OCI-LY7 (cell line): ENCODE data around the gene USF2.

Experiments used
- EZH2phosphoT487 ChIP-seq: fragments of 200-600 bp; sonication (generic); IDR thresholded peaks from 2 replicates; pipeline ENCODE4 v1.6.1; 2018; ENCODE audit warnings: low read depth, borderline replicate concordance, mild to moderate bottlenecking, mixed run types, antibody characterized with exemption, low read length, moderate library complexity, mixed read lengths
- TF ChIP-seq, protein P1 (sequence below): fragments of 200-600 bp; sonication (generic); conservative IDR thresholded peaks from 2 replicates; pipeline ENCODE4 v1.5.1; 2014; ENCODE audit warnings: mild to moderate bottlenecking, antibody characterized with exemption, low read length, moderate library complexity, mixed read lengths

DNA sequence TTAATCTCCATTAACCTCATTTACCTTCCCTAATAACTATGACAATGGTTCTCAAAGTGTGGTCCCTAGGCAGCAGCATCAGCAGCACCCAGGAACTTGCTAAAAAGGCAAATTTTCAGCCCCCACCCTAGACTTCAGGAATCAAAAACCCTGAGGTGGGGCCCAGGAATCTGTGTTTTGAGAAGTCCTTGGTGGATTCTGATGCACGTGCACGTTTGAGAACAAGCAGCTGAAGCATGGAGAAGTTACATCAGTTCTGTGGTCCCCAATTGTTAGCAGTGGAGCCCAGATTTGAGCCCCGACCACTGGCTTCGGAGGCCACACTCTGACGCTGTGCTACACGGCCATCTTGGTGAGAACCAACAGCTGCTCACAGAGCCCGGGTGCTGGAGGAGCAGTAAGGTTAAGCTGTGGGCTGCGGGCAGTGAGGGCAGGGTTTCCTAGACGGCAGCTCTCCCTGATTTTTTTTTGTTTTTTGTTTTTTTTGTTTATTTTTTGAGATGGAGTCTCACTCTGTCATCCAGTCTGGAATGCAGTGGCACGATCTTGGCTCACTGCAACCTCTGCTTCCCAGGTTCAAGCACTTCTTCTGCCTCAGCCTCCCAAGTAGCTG is 46.2 kb downstream of the USF2 start:
- TF ChIP-seq, protein P1, sequence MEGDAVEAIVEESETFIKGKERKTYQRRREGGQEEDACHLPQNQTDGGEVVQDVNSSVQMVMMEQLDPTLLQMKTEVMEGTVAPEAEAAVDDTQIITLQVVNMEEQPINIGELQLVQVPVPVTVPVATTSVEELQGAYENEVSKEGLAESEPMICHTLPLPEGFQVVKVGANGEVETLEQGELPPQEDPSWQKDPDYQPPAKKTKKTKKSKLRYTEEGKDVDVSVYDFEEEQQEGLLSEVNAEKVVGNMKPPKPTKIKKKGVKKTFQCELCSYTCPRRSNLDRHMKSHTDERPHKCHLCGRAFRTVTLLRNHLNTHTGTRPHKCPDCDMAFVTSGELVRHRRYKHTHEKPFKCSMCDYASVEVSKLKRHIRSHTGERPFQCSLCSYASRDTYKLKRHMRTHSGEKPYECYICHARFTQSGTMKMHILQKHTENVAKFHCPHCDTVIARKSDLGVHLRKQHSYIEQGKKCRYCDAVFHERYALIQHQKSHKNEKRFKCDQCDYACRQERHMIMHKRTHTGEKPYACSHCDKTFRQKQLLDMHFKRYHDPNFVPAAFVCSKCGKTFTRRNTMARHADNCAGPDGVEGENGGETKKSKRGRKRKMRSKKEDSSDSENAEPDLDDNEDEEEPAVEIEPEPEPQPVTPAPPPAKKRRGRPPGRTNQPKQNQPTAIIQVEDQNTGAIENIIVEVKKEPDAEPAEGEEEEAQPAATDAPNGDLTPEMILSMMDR = no peak
- no peak for TF ChIP-seq EZH2phosphoT487
